ENCODE measurements around the gene RAB34. TPM values are rescaled to one million over a fixed set of nuclear protein-coding genes. Genes with fewer than 3 reads are reported as not detected.

RAB34 gene
- total RNA-seq, 1 experiment from 2014 or later = 284 TPM

DNA sequence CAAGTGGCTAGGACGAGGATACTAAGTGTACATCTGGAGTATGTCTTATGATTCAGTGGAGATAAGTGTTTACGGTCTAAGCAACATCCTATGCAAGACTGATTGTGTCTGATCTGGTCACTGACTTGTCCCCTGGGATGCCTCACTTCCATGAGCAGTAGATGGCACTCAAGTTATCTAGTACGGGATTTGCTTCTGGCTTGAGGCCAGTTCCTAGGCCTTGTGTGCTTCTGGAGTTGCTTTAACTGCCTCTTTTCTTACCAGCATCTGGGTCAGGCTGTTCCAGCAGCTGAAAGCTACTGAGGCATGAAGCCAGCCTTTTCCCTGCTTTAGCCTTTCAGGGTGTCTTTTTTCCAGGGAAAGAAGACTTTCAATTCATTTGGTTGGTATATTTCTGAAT lies 32.7 kb downstream of the RAB34 start:
- no peak overlapping the region for H3K27ac ChIP-seq (ENCODE audit: low read length)
- TF ChIP-seq, protein P1, sequence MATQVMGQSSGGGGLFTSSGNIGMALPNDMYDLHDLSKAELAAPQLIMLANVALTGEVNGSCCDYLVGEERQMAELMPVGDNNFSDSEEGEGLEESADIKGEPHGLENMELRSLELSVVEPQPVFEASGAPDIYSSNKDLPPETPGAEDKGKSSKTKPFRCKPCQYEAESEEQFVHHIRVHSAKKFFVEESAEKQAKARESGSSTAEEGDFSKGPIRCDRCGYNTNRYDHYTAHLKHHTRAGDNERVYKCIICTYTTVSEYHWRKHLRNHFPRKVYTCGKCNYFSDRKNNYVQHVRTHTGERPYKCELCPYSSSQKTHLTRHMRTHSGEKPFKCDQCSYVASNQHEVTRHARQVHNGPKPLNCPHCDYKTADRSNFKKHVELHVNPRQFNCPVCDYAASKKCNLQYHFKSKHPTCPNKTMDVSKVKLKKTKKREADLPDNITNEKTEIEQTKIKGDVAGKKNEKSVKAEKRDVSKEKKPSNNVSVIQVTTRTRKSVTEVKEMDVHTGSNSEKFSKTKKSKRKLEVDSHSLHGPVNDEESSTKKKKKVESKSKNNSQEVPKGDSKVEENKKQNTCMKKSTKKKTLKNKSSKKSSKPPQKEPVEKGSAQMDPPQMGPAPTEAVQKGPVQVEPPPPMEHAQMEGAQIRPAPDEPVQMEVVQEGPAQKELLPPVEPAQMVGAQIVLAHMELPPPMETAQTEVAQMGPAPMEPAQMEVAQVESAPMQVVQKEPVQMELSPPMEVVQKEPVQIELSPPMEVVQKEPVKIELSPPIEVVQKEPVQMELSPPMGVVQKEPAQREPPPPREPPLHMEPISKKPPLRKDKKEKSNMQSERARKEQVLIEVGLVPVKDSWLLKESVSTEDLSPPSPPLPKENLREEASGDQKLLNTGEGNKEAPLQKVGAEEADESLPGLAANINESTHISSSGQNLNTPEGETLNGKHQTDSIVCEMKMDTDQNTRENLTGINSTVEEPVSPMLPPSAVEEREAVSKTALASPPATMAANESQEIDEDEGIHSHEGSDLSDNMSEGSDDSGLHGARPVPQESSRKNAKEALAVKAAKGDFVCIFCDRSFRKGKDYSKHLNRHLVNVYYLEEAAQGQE (IDR thresholded peaks at IDR 0.05; ENCODE audit: insufficient read depth in 1 of 2, low read depth in 2 of 2, low read length in 1 of 2) = no peak
- TF ChIP-seq SIN3A (IDR thresholded peaks at IDR 0.05; ENCODE audit: borderline replicate concordance, insufficient read depth, low read depth, low read length) = no peak
- no peak for TF ChIP-seq POLR2AphosphoS5 (IDR thresholded peaks at IDR 0.05; ENCODE audit: low read depth, low read length)
- TF ChIP-seq TCF7L2 (IDR thresholded peaks at IDR 0.05; ENCODE audit: low read depth, low read length) = no peak
- TF ChIP-seq, protein P2, sequence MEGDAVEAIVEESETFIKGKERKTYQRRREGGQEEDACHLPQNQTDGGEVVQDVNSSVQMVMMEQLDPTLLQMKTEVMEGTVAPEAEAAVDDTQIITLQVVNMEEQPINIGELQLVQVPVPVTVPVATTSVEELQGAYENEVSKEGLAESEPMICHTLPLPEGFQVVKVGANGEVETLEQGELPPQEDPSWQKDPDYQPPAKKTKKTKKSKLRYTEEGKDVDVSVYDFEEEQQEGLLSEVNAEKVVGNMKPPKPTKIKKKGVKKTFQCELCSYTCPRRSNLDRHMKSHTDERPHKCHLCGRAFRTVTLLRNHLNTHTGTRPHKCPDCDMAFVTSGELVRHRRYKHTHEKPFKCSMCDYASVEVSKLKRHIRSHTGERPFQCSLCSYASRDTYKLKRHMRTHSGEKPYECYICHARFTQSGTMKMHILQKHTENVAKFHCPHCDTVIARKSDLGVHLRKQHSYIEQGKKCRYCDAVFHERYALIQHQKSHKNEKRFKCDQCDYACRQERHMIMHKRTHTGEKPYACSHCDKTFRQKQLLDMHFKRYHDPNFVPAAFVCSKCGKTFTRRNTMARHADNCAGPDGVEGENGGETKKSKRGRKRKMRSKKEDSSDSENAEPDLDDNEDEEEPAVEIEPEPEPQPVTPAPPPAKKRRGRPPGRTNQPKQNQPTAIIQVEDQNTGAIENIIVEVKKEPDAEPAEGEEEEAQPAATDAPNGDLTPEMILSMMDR (IDR thresholded peaks at IDR 0.05) = no peak
- ChIA-PET POLR2A (no interaction called here), CTCF (no interaction called here)
- in situ Hi-C loops (cut with HindIII; ENCODE audit: low pct_unique_long_range_greater_than_20kb, low sequenced_read_pairs) = no loop called here
- H3K4me3 ChIP-seq (ENCODE audit: low read depth in 2 of 2, low read length in 2 of 2) = no peak overlapping the region
- DNase-seq (ENCODE audit: low read depth, low spot score) = no peak
- H3K4me1 ChIP-seq (ENCODE audit: control insufficient read depth, insufficient read depth, low read length) = no peaks in the 10 kb centered on the region
- intact Hi-C loops (cut with micrococcal nuclease; ENCODE audit: unreplicated experiment) = no loop called here
- no peaks in the 10 kb centered on the region for H3K9me3 ChIP-seq (ENCODE audit: control insufficient read depth, insufficient read depth, low read depth, low read length)
- H3K36me3 ChIP-seq (ENCODE audit: control insufficient read depth, insufficient read depth, low read length) = peaks cover 54% of the 10 kb centered on the region
- no peaks in the 10 kb centered on the region for H3K27me3 ChIP-seq (ENCODE audit: control insufficient read depth, insufficient read depth, low read length)
- BruUV-seq (replicated peaks) = no TSS peak
- ATAC-seq = peak; percentile 36; the same call in 1 of the 2 replicates

DNA sequence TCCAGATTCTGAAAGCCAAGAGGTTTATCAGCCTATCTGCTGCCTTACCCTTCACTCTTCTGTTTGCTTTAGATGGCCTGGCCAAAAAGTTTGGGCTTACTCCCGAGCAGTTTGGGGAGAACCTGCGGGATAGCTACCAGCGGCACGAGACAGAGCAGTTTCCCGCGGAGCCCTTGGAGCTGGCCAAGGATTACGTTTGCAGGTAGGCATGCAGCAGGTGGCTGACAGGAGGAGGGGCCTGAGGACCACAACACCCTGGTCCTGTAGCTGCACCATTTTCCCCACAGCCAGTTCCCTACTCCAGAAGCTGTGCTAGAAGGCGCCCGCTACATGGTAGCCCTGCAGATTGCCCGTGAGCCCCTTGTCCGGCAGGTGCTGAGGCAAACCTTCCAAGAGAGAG lies 35.0 kb downstream of the RAB34 start:
- intact Hi-C loops (cut with micrococcal nuclease; ENCODE audit: unreplicated experiment) (no loop called here), in situ Hi-C loops (cut with HindIII; ENCODE audit: low pct_unique_long_range_greater_than_20kb, low sequenced_read_pairs) (no loop called here)
- ChIA-PET POLR2A (interaction anchor here (0.8 kb wide), 1 partner anchor 29 kb away, joined by 5 read pairs; the partner anchor contains the start of gene PROCA1), CTCF (no interaction called here)
- Histone ChIP-seq H3K36me3 (ENCODE audit: control insufficient read depth, insufficient read depth, low read length) (peaks cover 41% of the 10 kb centered on the region), H3K4me3 (ENCODE audit: low read depth in 2 of 2, low read length in 2 of 2) (no peak overlapping the region), H3K27me3 (ENCODE audit: control insufficient read depth, insufficient read depth, low read length) (no peaks in the 10 kb centered on the region), H3K9me3 (ENCODE audit: control insufficient read depth, insufficient read depth, low read depth, low read length) (no peaks in the 10 kb centered on the region), H3K4me1 (ENCODE audit: control insufficient read depth, insufficient read depth, low read length) (no peaks in the 10 kb centered on the region), H3K27ac (ENCODE audit: low read length) (no peak overlapping the region)
- no TSS peak for BruUV-seq (replicated peaks)
- ATAC-seq (no peak), DNase-seq (ENCODE audit: low read depth, low spot score) (no peak)
- TF ChIP-seq TCF7L2 (IDR thresholded peaks at IDR 0.05; ENCODE audit: low read depth, low read length) (no peak), SIN3A (IDR thresholded peaks at IDR 0.05; ENCODE audit: borderline replicate concordance, insufficient read depth, low read depth, low read length) (no peak), POLR2AphosphoS5 (IDR thresholded peaks at IDR 0.05; ENCODE audit: low read depth, low read length) (no peak)
- TF ChIP-seq, protein P2 (IDR thresholded peaks at IDR 0.05) = no peak
- TF ChIP-seq, protein P1 (IDR thresholded peaks at IDR 0.05; ENCODE audit: insufficient read depth in 1 of 2, low read depth in 2 of 2, low read length in 1 of 2) = no peak
